Measurements from ENCODE around the gene KIF24.
A peak's percentile ranks its signal among the peaks of the same experiment; 100 is the strongest.
"Not testable (repeated sequence)": the region's sequence is repeated elsewhere in the genome, so short reads cannot be mapped to it uniquely, and the experiment has no call there.

Gene KIF24

GRCh38 chr9:34328500-34328986 is 525 bp downstream of the KIF24 start:
- DNase-seq (ENCODE audit: low spot score), result peak; percentile 50

DNA sequence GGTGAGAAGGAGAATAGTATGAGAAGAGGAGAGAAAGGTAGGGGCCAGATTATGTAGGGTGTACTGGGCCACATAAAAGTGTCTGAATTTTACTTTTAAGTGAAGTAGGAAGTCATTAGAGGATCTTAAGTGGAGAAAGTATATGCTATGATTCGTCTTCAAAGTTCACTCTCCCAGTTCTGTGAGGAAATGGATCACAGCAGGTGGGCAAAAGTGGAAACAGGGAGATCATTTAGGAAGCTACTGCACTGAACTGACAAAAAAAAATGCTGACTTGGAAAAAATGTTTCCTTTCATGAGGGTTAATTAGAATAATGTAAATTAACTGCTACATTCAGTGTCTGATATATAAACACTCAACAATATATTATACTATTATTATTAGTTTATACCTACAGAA is 2.4 kb downstream of the KIF24 start:
- DNase-seq (ENCODE audit: low spot score), result no peak

DNA sequence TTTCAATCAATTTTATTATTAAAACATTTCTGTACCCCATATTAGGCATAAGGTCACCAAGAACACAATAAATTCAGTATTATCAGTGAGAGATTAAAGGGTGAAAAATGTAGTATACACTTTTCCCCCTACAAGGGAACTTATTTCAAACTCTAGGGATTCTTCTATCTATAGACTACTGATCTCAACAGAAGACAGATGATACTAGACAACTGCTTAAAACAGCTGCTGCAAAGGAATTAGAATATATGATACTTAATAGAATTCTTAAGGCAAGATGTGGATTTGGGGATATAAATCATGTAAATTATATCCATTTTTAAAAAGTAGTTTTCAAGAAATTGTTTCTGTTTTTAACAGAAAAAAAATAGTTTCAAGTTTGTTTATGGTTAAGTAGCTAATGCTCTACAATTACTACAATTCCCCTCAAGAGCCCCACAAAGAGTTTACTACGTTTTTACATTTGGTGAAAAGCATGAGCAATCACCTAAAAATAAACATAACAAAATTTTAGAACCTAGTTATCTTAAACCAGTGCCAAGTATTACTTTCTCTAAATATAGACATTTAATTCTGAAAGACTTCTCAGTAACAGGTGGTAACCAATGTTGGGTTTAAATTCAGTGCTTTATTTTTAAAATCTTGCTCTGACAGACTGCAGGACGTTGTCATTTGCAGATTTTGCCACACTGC is 6.0 kb downstream of the KIF24 start:
- DNase-seq (ENCODE audit: low spot score), result no peak

GRCh38 chr9:34321451-34321850 is 7.6 kb downstream of the KIF24 start:
- no peak for DNase-seq (ENCODE audit: low spot score)

GRCh38 chr9:34318163-34318790 is 10.8 kb downstream of the KIF24 start:
- DNase-seq (ENCODE audit: low spot score), result no peak

GRCh38 chr9:34317436-34317835 is 11.6 kb downstream of the KIF24 start:
- DNase-seq (ENCODE audit: low spot score), result no peak

- no peak for DNase-seq (ENCODE audit: low spot score)
These were observed 17.4 kb downstream of the KIF24 start for GRCh38 chr9:34311499-34312185.

GRCh38 chr9:34310215-34310614 is 18.9 kb downstream of the KIF24 start:
- no peak for DNase-seq (ENCODE audit: low spot score)

GRCh38 chr9:34308316-34308715 is 20.8 kb downstream of the KIF24 start:
- DNase-seq (ENCODE audit: low spot score), result not testable (repeated sequence)

DNA sequence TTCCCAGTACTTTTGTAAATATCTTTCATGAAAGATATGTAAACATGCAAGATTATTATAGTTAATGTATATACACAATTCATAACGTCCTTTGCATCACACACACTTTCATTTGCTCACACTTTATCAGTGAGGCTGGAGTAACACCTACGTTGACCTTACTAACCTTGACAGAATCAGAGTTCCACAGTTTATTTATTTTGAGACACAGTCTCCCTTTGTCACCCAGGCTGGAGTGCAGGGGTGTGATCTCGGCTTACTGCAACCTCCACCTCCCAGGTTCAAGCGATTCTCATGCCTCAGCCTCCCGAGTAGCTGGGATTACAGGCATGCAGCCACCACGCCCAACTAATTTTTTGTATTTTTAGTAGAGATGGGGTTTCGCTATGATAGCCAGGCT is 28.0 kb downstream of the KIF24 start:
- DNase-seq (ENCODE audit: low spot score), result not testable (repeated sequence)

- DNase-seq (ENCODE audit: low spot score), result no peak
These were observed 36.5 kb downstream of the KIF24 start for GRCh38 chr9:34292552-34292951.

DNA sequence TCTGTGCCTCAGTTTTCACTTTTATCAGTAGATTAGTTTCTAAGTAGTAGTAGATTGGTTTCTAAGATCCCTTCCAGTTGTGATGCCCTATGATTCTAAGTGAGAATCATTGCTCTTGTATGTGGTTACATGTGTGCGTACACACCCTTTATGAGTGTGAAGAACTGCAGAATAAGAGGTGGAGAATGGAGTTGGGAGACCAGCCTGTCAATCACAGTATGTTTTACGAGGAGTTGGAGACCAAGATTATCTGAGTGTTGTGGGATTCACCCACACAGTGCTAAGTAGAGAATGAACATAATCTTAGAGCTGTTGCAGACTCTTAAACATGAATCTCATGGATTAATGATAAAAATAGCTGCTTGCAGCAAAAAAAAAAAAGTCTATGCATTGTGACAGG is 37.6 kb downstream of the KIF24 start:
- no peak for DNase-seq (ENCODE audit: low spot score)

DNA sequence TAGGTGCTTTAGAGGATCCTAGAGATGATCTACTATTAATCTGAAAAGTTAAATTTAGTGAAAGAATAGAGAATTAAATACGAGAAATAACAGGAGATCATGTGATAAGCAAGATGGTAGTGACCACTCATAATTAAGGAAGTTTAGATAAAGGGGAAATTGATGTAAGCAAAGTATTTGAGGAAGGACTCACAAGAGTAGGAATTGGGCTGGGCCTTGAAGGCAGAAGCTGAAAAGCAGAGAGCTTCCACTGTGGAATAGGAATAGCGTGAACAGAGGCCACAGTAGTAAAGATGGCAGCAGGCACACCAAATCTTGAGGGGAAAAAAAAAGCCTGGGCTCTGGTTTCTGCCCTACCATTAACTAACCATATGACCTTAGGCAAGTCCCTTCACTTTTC is 38.0 kb downstream of the KIF24 start:
- no peak for DNase-seq (ENCODE audit: low spot score)

- no peak for DNase-seq (ENCODE audit: low spot score)
These were observed 39.9 kb downstream of the KIF24 start for GRCh38 chr9:34289159-34289558.

DNA sequence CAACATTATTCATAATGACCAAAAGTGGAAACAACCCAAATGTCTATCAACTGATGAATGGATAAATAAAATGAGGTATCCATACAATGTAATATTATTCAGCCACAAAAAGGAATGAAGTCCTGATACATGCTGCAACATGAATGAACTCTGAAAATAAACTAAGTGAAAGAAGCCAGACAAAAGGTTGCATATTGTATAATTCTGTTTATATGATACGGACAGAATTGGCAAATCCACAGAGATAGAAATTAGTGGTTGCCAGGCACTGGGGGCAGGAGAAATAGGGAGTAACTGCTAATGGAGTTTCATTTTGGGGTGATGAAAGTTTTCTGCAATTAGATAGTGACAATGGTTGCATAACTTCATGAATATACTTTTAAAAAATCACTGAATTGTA is 47.0 kb downstream of the KIF24 start:
- DNase-seq (ENCODE audit: low spot score), result no peak

DNA sequence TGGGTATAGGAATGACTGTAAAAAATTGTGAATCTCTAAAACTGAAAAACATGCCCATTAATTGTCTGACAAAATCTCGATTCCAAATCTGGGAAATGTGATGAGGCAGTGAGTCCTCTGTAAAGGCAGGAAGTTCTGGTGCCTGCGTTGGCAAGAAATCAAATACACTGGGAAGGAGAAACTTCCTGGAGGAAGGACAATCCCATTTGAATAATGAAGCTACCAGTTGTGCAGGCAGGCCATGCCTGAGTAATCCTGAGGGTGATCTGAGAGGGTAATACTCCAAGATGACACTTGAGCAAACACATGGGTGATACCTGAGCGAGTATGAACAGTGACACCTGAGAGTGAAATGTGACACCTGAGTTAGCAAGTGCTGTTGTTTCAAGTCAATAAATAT is 49.7 kb downstream of the KIF24 start:
- DNase-seq (ENCODE audit: low spot score), result no peak

Measured in LoVo (cell line).